NCI-H1048 (cell line): Measurements from ENCODE around the gene MRGPRG.

Experiments
- DNase-seq: peaks from one replicate; lab custom pipeline; 2025; lab: John Stamatoyannopoulos, UW

The MRGPRG gene

GRCh38 chr11:3195251-3196160 lies 23.1 kb downstream of the MRGPRG start:
- DNase-seq, result no peak

DNA sequence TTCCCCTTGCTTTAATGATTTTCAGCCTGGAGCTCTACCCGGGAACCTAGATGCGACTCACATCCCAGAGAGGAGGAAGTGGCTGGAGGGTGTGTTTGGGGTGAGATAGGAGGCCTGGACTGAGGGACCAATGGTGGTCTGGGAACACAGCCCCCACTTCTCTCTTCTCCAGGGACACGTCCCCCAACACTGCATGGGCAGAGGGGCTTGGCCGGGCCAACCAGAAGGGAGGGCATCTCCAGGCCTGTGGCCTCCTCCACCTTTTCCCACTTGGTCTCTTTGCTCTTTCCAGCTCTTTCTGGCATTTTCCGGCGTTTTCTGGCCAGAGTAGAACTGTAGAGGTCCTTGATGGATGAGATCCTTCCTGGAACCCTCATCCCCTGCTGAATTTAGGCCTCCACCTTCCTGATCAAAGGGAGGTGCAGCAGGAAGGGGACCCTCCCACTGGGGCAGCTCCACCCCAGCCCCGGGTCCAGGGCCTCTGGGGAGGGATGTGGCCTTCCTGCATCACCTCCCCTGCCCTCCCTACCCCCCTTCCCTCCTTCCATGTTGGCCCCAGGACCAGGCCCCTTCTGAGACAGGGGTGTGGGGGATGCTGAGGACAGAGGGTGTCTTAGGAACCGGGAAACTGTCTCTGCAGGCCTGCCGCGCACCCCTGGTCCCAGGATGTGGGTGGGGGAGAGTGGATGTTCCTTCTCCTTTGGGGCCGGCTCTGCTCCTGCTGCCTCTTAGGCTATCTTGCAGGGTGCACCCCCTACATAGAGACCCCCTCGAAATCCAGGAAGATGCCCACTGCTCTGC lies 24.4 kb downstream of the MRGPRG start:
- no peak for DNase-seq

GRCh38 chr11:3193373-3194015 lies 25.1 kb downstream of the MRGPRG start:
- no peak for DNase-seq

DNA sequence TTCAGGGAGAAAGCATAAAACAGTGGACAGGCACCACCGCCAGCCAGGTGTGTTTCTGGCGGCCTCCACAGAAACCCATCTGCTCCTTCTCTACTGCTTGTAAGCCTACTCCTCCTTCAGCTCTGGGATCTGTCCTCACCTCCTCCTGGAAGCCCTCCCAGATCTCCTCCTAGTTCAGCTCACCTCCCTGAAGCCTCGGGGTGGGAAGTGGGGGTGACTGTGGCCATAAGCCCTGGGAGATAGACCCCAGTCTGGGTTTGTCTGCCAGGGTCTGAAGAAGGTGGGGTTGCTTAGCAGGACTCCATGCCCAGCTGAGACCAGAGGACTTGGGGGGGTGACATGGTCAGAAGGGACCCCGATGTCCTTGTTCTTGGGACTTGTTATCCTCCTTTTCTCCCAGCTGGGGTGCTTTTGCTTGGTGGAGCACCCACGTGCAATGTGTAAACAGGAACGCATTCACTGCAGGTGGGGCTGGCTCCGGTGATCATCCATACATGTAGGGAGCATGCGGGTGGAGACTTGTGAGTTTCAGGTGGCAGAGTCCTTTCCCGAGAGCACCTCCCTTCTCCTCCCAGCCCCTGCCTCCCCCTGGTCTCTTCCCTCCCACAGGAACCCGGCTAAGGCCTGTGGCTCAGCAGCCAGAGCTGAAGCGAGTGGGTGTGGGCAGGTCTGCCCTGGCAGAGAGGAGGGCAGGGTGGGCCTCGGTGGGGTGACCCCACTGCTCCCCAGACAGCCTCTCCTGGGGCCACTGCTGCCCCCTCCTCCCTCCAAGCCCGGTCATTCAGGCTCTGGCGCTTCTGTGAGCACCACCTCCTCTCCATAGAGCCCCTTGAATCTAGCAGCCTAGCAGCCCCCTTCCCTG lies 25.9 kb downstream of the MRGPRG start:
- DNase-seq, result no peak

DNA sequence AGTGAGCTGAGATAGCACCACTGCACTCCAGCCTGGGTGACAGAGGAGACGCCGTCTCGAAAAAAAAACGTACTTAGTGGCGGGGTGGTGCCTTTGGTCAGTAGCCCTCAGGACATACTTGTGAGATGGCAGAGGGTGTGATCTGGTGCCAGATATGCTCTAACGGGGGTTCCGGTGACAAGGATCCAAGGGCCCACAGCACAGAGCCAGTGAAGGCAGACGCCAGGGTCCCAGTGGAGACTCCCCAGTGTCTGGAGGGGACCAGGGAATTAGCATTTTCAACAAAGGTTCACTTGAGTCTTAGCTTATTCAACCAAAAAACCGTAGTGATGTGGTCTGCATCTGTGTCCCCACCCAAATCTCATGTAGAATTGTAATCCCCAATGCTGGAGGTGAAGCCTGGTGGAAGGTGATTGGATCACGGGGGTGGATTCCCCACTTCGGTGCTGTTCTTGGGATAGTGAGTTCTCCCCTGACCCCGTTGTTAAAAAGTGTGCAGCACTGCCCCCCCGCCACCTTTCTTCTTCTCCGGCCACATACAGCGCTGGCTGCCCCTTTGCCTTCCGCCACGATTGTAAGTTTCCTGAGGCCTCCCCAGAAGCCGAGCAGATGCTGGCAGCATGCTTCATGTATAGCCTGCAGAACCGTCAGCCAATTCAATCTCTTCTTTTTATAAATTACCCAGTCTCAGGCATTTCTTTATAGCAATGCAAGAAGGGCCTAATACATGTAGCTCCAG lies 26.9 kb downstream of the MRGPRG start:
- DNase-seq, result no peak

DNA sequence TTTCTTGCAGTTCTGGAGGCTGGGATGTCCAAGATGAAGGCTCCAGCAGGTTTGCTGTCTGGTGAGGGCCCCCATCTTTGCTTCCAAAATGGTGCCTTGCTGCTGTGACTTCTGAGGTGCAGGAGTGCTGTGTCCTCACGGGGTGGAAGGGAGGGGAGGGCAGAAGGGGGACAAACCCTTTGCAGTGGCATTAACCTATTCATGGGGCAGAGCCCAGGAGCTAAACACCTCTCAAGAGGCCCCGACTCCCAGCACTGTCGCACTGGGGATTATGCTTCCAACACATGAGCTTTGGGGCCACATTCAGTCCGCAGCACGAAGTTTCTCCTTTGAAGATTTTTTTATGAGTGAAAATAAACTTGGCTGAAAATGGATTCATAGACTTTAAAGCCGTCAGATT lies 28.0 kb downstream of the MRGPRG start:
- no peak for DNase-seq

- DNase-seq, result no peak
Observed at GRCh38 chr11:3189886-3190583, 28.6 kb downstream of the MRGPRG start.

DNA sequence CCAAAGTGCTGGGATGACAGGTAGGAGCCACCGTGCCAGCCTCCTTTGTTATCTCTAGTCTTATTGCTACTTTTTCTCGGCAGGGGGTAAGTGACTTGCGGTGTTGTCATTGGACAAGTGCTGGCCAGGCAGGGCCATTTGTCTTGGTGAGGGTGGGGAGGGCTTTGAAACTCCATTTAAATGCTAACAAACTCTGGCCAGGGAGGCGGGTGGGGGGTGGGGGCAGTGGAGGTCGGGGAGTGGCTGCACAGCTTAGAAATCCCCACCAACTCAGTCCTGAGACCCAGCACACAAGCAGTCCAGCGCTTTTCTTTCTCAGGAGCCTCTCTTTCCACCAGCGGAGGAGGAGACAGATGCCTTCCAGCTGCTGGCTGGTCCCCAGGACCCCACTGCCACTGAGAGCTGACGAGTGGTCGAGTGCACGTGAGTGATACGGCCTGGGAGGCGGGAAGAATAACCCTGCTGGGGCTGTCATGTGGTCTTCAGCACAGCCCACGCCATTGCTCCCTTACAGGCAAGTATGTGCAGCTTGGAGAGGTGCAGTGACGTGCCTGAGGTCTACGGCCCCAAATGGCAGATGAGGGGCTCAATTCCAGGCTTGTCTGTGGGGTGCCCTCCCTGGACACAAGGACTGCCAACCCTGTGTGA lies 29.3 kb downstream of the MRGPRG start:
- DNase-seq, result no peak

DNA sequence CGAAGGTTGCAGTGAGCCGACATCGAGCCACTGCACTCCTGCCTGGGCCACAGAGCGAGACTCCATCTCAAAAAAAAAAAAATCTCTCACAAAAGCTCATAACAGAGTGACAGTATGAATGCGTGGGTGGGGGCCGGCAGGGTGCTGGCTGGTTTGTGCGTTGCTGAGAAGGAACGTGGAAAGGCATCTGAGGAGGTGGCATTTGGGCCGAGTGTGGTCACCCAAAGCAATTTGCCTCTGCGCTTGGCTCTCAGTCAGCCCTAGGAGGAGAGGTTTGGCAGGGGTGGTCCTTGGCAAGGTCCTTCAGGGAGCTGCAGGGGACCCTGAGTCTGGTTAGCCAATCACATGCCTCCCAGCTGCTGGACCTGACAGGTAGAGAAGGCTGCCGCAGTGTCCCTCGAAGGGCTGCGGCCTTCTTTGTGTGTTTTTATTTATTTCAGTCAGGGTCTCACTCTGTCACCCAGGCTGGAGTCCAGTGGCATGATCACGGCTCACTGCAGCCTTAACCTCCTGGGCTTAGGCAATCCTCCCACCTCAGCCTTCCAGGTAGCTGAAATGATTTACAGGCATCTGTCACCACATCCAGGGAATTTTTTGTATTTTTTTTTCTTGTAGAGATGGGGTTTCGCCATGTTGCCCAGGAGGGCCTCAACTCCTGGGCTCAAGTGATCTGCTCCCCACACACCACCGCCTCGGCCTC lies 30.0 kb downstream of the MRGPRG start:
- DNase-seq, result no peak

GRCh38 chr11:3186166-3186953 lies 32.3 kb downstream of the MRGPRG start:
- no peak for DNase-seq

- DNase-seq, result no peak
Observed at GRCh38 chr11:3184732-3185347, 33.8 kb downstream of the MRGPRG start.

- DNase-seq, result no peak
Observed at GRCh38 chr11:3183523-3183922, 35.1 kb downstream of the MRGPRG start.

DNA sequence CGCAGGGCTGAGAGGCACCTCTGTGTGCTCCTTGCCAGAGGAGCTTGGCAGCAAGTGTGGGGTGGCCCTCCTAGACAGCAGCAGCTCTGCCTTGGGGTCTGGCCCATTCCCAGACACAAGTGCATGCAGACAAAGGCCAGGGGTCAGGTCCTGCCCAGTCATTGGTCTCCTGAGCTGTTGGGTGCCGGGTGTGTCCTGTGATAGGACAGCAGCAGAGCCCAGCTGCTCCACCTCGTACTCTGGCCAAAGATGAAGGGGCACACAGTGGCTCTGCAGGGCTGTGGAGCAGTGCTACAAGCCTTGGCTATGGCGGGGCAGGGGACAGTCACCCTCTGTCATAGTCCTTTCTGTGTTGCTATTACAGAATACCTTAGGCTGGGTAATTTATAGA lies 36.2 kb downstream of the MRGPRG start:
- DNase-seq, result no peak

DNA sequence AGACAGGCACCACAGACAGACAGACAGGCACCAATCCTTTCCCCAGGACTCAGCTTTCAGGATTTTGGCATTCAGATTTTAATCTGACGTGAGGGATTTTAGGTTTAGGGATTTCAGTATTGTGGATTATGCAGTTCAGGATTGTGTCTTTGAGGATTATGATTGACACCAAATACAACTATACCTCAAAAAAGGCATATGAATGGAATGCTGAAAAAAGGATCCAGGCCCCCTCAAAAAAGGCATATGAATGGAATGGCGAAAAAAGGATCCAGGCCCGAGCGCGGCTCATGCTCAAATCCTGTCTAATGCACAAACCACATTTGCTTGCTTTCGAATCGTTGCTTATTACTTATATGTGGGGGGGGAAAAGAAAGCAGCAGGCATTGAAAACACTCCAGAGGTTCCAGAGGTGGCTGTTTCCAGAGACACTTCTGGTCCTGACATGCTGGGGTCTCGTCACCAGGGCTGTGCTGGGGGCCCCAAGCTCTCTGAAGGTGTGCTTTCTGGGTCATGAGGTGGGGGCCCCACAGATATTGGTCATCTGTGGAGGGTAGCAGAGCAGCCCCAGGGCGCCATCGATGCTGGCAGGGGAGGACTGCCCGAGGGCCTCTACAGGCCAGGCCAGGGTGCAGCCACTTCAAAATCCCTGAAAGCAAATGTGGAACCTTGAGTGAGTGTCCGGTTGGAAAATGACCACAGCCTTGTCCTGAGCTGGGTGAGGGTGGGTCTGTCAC lies 36.7 kb downstream of the MRGPRG start:
- DNase-seq, result no peak

- DNase-seq, result no peak
Observed at GRCh38 chr11:3180869-3181268, 37.7 kb downstream of the MRGPRG start.

DNA sequence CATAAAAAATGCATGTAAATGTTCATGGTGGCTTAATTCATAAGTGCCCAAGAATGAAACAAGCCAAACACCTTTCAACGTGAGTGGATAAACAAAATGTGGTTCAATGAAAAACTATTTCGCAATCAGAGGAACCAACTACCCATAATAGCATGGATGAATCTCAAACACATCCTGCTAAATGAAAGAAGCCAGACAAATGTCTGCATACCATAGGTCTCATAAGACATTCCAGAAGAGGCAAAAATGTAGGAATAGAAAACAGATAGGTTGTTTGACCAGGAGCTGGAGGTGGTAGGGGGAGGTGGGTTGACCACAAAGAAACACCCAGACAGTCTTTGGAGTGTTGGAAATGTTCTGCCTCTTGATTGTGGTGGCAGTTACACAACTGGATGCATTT lies 40.3 kb downstream of the MRGPRG start:
- DNase-seq, result no peak

DNA sequence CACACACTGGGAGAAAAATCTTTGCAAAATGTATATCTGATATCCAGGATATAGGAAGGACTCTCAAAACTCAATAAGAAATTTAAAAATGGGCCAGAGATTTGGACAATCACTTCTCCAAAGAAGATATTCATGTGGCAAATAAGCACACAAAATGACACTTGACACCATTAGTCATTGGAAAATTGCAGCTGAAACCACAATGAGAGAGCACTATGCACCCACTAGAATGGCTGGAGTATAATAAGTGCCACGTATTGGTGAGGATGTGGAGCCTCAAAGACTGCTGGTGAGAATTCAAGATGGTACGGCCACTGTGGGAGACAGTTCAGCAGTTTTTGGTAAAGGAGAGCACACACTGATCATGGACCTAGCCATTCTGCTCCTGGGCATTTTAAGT lies 40.7 kb downstream of the MRGPRG start:
- no peak for DNase-seq
